Measurements from ENCODE around the gene DMD. TPM values are rescaled to one million over a fixed set of nuclear protein-coding genes. Genes with fewer than 3 reads are reported as not detected.

DMD gene
- total RNA-seq, 1 experiment from 2014 or later: 19.3 TPM

GRCh38 chrX:31093639-31093975 lies 2117.7 kb downstream of the DMD start:
- no peak for DNase-seq (ENCODE audit: unreplicated experiment)
- POLR2A ChIA-PET: no interaction called here
- intact Hi-C loops (cut with micrococcal nuclease): no loop called here
- no TSS peak for BruUV-seq (replicated peaks)
- no peak for TF ChIP-seq CTCF (IDR thresholded peaks at IDR 0.05; ENCODE audit: unreplicated experiment)
- Mint-ChIP-seq H3K27me3 (ENCODE audit: insufficient read depth, unreplicated experiment) (no peaks in the 10 kb centered on the region), H3K36me3 (ENCODE audit: insufficient read depth, unreplicated experiment) (no peaks in the 10 kb centered on the region), H3K4me1 (ENCODE audit: insufficient read depth, unreplicated experiment) (no peaks in the 10 kb centered on the region), H3K9me3 (ENCODE audit: unreplicated experiment) (no peaks in the 10 kb centered on the region), H3K27ac (ENCODE audit: low read depth, unreplicated experiment) (no peak overlapping the region), H3K4me3 (ENCODE audit: unreplicated experiment) (no peak overlapping the region)
- CTCF ChIA-PET: no interaction called here

GRCh38 chrX:31092970-31093638 lies 2118.2 kb downstream of the DMD start:
- Mint-ChIP-seq H3K27me3 (ENCODE audit: insufficient read depth, unreplicated experiment) (no peaks in the 10 kb centered on the region), H3K4me1 (ENCODE audit: insufficient read depth, unreplicated experiment) (no peaks in the 10 kb centered on the region), H3K27ac (ENCODE audit: low read depth, unreplicated experiment) (no peak overlapping the region), H3K9me3 (ENCODE audit: unreplicated experiment) (no peaks in the 10 kb centered on the region), H3K4me3 (ENCODE audit: unreplicated experiment) (no peak overlapping the region), H3K36me3 (ENCODE audit: insufficient read depth, unreplicated experiment) (no peaks in the 10 kb centered on the region)
- TF ChIP-seq CTCF (IDR thresholded peaks at IDR 0.05; ENCODE audit: unreplicated experiment): no peak
- ChIA-PET CTCF (no interaction called here), POLR2A (no interaction called here)
- intact Hi-C loops (cut with micrococcal nuclease): no loop called here
- no TSS peak for BruUV-seq (replicated peaks)
- no peak for DNase-seq (ENCODE audit: unreplicated experiment)

- H3K27me3 Mint-ChIP-seq (ENCODE audit: insufficient read depth, unreplicated experiment): no peaks in the 10 kb centered on the region
- H3K27ac Mint-ChIP-seq (ENCODE audit: low read depth, unreplicated experiment): no peak overlapping the region
- H3K9me3 Mint-ChIP-seq (ENCODE audit: unreplicated experiment): no peaks in the 10 kb centered on the region
- no peak for TF ChIP-seq CTCF (IDR thresholded peaks at IDR 0.05; ENCODE audit: unreplicated experiment)
- H3K4me3 Mint-ChIP-seq (ENCODE audit: unreplicated experiment): no peak overlapping the region
- intact Hi-C loops (cut with micrococcal nuclease): no loop called here
- no TSS peak for BruUV-seq (replicated peaks)
- H3K4me1 Mint-ChIP-seq (ENCODE audit: insufficient read depth, unreplicated experiment): no peaks in the 10 kb centered on the region
- DNase-seq (ENCODE audit: unreplicated experiment): peak; percentile 22
- ChIA-PET CTCF (interaction anchor here (0.7 to 1.3 kb wide), 2 partner anchors 22 to 54 kb away, joined by 3 to 9 read pairs; no protein-coding TSS in a partner anchor), POLR2A (no interaction called here)
- no peaks in the 10 kb centered on the region for H3K36me3 Mint-ChIP-seq (ENCODE audit: insufficient read depth, unreplicated experiment)
Measured at GRCh38 chrX:31092476-31092875, 2118.9 kb downstream of the DMD start.

- no peaks in the 10 kb centered on the region for H3K4me1 Mint-ChIP-seq (ENCODE audit: insufficient read depth, unreplicated experiment)
- H3K4me3 Mint-ChIP-seq (ENCODE audit: unreplicated experiment): no peak overlapping the region
- intact Hi-C loops (cut with micrococcal nuclease): no loop called here
- ChIA-PET POLR2A (no interaction called here), CTCF (interaction anchor here (1.3 kb wide), 1 partner anchor 54 kb away, joined by 9 read pairs; no protein-coding TSS in a partner anchor)
- no TSS peak for BruUV-seq (replicated peaks)
- TF ChIP-seq CTCF (IDR thresholded peaks at IDR 0.05; ENCODE audit: unreplicated experiment): no peak
- no peaks in the 10 kb centered on the region for H3K9me3 Mint-ChIP-seq (ENCODE audit: unreplicated experiment)
- no peaks in the 10 kb centered on the region for H3K27me3 Mint-ChIP-seq (ENCODE audit: insufficient read depth, unreplicated experiment)
- no peak overlapping the region for H3K27ac Mint-ChIP-seq (ENCODE audit: low read depth, unreplicated experiment)
- DNase-seq (ENCODE audit: unreplicated experiment): no peak
- H3K36me3 Mint-ChIP-seq (ENCODE audit: insufficient read depth, unreplicated experiment): no peaks in the 10 kb centered on the region
Measured at GRCh38 chrX:31091819-31092218, 2119.5 kb downstream of the DMD start.

All from MCF 10A (cell line).